IPS-NIHi7 (cell line): ENCODE results near the gene CHST3.
A peak's percentile ranks its signal among the peaks of the same experiment; 100 is the strongest.
"Not testable (repeated sequence)": the region's sequence is repeated elsewhere in the genome, so short reads cannot be mapped to it uniquely, and the experiment has no call there.

Experiments
- DNase-seq: peaks from one replicate; pipeline ENCODE4 v3.0.0; 2012; ENCODE audit warnings: mixed read lengths; ENCODE audit errors: extremely low spot score

CHST3 gene

DNA sequence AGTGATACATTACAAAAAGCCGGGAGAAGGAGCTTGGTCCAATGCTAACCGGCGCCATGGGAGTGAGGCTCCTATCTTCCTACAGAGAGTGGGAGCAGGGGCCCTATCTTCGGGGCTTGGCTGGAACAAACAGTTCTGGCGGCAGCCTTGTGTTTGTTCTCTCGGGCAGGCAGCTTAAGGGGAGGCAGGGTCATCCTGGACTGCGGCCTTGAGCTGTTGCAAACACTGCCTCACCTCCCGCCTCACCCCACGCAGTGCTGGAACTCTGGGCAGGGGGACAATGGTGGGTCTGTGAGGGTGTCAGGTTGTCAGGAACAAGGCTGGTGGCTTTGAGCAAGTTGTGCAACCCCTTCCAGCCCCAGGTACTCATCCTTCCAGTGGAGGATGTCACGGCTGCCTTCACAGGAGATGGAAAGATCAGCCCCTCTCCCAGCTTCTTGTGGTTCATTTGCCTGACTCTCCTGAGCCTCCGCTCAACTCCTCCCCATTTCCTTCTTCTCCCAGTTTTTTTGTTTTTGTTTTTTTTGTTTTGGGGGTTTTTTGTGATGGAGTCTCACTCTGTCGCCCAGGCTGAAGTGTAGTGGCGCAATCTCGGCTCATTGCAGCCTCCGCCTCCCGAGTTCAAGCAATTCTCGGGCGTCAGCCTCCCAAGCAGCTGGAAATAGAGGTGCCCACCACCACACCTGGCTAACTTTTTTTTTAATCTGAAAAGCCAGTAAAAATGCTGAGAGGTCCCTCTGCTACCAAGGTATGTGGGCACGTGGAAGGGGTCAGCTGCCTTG is 66.8 kb downstream of the CHST3 start:
- DNase-seq: no peak

GRCh38 chr10:72031706-72032105 is 67.5 kb downstream of the CHST3 start:
- no peak for DNase-seq

DNA sequence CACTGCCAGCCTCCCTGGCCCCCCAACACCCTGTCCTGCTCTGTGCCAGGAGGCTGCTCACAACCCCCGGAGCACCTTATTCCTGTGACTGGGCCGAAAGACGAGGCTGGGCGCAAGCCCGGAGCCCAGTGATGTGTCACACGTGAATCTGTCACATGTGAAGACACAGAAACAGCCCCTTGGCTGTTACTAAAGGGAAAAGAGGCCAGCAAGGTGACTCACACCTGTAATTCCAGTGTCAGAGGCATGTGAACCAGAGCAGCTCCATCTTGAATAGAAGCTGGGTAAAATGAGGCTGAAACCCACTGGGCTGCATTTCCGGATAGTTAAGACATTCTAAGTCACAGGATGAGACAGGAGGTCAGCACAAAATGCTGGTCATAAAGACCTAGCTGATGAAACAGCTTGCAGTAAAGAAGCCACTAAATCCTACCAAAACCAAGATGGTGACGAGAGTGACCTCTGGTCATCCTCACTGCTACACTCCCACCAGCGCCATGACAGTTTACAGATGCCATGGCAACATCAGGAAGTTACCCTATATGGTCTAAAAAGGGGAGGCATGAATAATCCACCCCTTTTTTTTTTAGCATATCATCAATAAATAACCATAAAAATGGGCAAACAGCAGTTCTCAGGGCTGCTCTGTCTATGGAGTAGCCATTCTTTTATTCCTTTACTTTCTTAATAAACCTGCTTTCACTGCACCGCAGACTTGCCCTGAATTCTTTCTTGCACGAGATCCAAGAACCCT is 68.4 kb downstream of the CHST3 start:
- DNase-seq: not testable (repeated sequence)

GRCh38 chr10:72034040-72034499 is 69.9 kb downstream of the CHST3 start:
- no peak for DNase-seq

DNA sequence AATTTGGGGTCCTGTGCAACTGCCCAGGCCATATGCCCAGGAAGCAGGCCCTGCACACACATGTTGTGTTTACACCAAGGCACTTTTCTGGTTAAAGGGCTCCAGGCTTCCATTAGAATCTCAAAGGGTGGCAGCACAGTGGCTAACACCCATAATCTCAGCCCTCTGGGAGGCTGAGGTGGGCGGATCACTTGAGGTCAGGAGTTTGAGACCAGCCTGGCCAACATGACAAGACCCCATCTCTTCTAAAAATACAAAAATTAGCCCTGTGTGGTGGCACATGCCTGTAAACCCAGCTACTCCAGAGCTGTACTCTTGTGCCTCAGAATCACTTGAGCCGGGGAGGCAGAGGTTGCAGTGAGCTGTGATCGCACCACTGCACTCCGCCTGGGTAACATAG is 70.6 kb downstream of the CHST3 start:
- DNase-seq: no peak

DNA sequence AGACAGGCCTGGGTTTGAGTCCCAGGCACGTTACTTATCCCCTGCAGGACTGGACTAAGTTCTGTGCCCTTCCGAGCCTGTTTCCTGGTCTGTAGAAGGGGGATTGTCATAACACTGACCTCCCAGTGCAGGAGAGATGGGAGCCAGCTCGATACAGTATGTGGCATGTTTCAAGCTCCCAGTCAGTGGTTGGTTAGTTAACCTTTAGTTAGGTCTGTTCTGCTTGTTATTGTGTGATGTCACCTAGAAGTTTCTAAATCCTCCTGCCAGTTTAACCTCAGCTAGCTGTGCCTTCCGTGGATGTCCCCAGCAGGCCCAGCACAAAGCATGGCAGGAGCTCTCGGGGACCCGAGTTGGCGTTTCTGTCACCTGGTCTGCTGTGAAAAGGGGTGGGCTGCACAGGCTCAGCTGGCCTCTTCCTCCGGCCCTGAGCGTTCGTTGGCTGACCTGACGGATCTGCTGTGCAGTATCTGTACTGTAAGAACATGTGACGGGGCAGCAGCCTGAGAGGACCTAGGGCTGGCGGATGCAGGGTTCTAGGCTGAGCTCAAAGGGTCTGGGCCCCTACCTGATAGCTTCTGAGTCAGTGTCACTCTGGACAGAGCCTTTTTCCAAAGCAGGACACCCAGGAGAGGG is 71.2 kb downstream of the CHST3 start:
- no peak for DNase-seq

GRCh38 chr10:72037266-72037665 is 73.1 kb downstream of the CHST3 start:
- no peak for DNase-seq

GRCh38 chr10:72037811-72038210 is 73.6 kb downstream of the CHST3 start:
- DNase-seq: no peak

GRCh38 chr10:72038458-72039001 is 74.3 kb downstream of the CHST3 start:
- DNase-seq: no peak

GRCh38 chr10:72039377-72039776 is 75.2 kb downstream of the CHST3 start:
- DNase-seq: no peak

DNA sequence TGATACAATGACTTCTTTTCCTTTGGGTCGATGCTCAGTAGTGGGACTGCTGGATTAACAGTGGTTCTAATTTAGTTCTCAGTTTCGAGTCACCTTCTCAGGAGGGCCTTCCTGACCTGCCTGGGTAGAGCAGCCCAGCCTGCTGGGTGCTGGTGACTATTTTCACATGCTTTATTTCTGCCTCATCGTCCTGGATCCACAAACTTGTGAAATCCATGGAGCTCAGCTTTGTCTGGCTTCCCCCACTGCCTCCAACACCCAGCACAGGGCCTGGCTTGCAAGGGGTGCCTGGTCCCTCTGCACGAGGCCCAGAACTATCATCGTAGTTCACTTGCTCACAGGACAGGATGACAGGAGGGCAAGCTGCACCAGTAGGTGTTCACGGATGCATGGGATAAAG is 77.3 kb downstream of the CHST3 start:
- no peak for DNase-seq

- no peak for DNase-seq
Measured at GRCh38 chr10:72043016-72043834, 79.0 kb downstream of the CHST3 start.

DNA sequence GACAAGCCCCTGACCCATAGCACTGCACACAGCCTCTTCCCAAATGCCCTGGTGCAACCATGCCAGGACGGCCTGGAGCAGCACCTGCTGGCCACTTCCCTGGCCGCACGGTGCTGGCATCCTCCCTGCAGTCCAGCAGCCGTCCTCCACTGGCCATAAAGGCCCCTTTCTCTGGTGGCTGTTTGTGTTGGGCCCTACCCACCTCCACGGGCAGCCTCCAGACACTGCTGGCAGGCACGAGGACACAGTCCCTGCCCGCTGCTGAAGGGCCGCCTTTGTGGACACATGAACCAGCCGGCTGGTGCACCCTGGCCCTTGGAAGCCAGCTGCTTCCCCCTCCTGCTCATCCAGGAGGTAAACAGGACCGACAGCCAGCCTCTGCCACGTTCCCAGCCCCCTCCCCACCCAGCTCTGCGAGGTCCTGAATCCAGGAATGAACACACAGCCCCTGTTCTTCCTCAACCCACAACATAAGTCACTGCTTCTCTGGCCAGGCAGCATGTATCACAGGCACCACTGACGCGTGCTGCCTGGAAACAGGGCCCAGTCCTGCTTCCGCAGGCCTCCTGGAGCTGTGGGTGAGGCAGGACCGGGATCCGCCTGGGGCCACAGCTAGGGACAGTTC is 80.3 kb downstream of the CHST3 start:
- DNase-seq: no peak

GRCh38 chr10:72045586-72045985 is 81.4 kb downstream of the CHST3 start:
- DNase-seq: no peak

DNA sequence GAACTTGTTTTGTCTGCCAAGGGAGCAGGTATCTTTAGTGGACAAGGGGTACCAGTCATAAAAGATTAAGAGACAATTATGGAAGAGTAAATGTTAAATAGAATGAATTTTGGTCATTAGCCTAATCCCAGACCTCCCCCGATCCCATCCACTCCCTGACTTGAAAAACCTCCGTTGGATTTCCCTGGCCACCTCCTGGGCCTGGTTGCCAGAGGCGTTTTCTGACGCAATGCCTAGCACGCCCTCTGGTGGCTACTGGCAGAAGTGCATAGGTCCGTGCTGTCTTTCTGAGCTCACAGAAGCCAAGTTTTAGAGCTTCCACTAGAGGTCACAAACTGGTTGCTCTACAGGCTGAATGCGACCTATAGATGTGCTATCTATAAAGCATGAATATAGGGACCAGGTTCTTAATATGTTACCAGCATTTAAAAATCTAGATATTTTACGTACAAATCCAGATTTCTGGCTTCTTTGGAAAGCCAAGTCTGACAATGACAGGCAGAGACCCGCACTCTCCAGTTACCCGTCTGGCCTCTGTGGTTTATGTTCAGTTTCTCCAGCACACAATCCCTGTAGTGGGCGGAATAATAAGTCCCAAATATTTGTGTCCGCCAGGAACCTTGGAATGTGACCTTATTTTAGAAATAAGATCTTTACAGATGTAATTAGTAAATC is 84.4 kb downstream of the CHST3 start:
- peak; percentile 94 for DNase-seq

DNA sequence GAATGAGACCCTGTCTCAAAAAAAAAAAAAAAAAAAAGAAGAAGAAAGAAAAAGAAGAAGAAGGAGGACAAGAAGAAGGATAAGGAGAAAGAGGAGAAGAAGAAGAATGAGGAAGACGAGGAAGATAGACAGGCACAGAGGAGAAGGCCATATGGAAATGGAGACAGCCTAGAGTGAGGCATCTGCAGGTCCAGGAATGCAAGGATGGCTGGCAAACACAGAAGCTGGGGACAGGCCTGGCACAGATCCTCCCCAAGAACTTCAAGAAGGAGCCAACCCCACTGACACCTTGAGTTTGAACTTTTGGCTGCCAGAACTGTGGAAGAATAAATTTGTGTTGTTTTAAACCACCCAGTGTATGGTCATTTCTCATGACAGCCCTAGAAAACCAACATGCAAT is 85.3 kb downstream of the CHST3 start:
- DNase-seq: no peak

GRCh38 chr10:72049969-72050781 is 86.0 kb downstream of the CHST3 start:
- DNase-seq: peak; percentile 65

DNA sequence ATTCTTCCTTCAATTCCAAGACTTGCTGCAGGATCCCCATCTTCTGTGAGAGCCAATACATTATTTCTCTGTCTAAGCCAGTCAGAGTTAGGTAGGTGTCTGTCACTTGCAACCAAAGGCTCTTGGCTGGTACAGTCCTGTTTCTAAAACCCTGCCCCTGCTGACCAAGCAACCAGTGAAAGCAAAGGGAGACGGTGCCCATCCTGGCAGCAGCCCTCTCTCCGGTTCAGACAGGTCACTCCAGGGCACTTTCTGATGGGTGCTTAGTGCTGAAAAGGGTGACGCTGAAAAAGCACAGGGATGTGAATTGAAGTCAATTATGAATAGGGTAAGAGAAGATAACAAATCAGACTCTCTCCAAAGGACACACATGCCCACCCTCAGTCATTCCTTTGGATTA is 86.7 kb downstream of the CHST3 start:
- DNase-seq: no peak

DNA sequence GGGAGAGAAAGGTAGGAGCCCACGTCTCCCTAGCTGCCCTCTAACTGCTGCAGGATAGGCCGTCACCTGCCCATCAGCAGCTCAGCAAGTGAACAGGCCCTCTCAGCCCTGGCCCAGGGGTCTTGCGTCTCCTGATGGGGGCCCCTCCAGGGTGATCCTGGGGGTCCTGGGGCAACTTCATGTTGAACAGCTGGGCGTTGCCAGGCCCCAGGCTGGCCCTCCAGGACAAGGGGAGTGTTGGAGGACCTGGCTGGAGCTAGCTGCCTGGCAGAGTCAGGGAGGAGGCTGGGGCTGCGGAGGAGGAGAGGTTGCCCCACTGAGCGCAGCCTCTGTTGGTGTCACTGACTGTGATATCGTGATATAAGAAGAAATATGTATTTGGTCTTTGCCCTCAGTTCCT is 89.5 kb downstream of the CHST3 start:
- DNase-seq: no peak

DNA sequence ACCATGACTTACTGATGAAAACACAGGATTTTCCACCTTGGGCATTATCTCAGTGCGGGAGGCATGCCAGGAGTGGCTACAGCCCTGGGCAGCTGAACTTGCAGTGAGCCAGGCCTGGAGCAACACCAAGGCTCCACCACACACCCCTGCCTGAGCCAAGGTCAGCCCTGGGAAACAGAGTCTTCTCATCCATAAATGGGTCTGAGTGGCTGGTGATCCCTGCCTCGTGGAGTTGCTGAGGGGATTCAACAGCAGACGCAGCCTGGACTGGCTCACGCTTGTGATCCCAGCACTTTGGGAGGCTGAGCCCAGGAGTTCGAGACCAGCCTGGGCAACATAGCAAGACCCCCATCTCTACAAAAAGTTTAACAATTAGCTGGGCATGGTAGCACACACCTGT is 91.9 kb downstream of the CHST3 start:
- no peak for DNase-seq
